K562 (cell line): ENCODE measurements around the gene ZBTB32. TPM values are rescaled to one million over a fixed set of nuclear protein-coding genes. Genes with fewer than 3 reads are reported as not detected.

Source experiments
- CBX1 ChIP-seq: sonication (generic); IDR thresholded peaks from 2 replicates; pipeline ENCODE4 v1.6.1; 2016; ENCODE audit warnings: antibody characterized with exemption, low read depth, mild to moderate bottlenecking
- CGGBP1 ChIP-seq: fragments of 250-450 bp; sonication (Bioruptor Pico); IDR thresholded peaks from 2 replicates; pipeline ENCODE4 v1.9.0; 2021; ENCODE audit warnings: mild to moderate bottlenecking
- DPF2 ChIP-seq: fragments of 450-650 bp; IDR thresholded peaks from 2 replicates; pipeline ENCODE4 v1.6.1; 2016
- GABPB2 ChIP-seq: fragments of 250-450 bp; sonication (Bioruptor Pico); conservative IDR thresholded peaks from 2 replicates; pipeline ENCODE4 v1.5.1; 2021; ENCODE audit warnings: mild to moderate bottlenecking
- HDAC2 ChIP-seq: fragments of 450-650 bp; IDR thresholded peaks from 2 replicates; pipeline ENCODE4 v1.6.1; 2016; ENCODE audit warnings: mild to moderate bottlenecking
- HMG20B ChIP-seq: fragments of 250-450 bp; sonication (Bioruptor Pico); IDR thresholded peaks from 2 replicates; pipeline ENCODE4 v1.5.0; 2021; ENCODE audit warnings: mild to moderate bottlenecking
- HNRNPH1 ChIP-seq: fragments of 200-400 bp; formaldehyde crosslinking; optimal IDR thresholded peaks from 2 replicates; pipeline ENCODE3; 2017; ENCODE audit warnings: low read depth, mild to moderate bottlenecking, low read length, moderate library complexity
- IFI16 ChIP-seq: fragments of 250-450 bp; sonication (Bioruptor Pico); IDR thresholded peaks from 2 replicates; pipeline ENCODE4 v2.1.2; 2022; ENCODE audit warnings: mild to moderate bottlenecking, inconsistent platforms
- KLF1 ChIP-seq: fragments of 450-650 bp; IDR thresholded peaks from 2 replicates; pipeline ENCODE4 v1.6.1; 2016; ENCODE audit warnings: missing genetic modification characterization, missing compliant biosample characterization
- KLF10 ChIP-seq: fragments of 250-450 bp; sonication (Bioruptor Pico); IDR thresholded peaks from 2 replicates; pipeline ENCODE4 v1.6.1; 2021; ENCODE audit warnings: matching md5 sums
- MAFK ChIP-seq: IDR thresholded peaks from 2 replicates; pipeline ENCODE4 v1.6.1; 2011; ENCODE audit warnings: low read length, improper control_type of control experiment
- MTA1 ChIP-seq: fragments of 450-650 bp; IDR thresholded peaks from 2 replicates; pipeline ENCODE4 v1.6.1; 2017; ENCODE audit warnings: borderline replicate concordance
- POLR3A ChIP-seq: IDR thresholded peaks from 2 replicates; pipeline ENCODE4 v1.6.1; 2011; ENCODE audit warnings: borderline replicate concordance, mild to moderate bottlenecking, moderate library complexity; ENCODE audit not compliant: insufficient read length, insufficient read depth; ENCODE audit errors: extremely low read depth
- STAG1 ChIP-seq: sonication (generic); formaldehyde crosslinking; IDR thresholded peaks from 2 replicates; pipeline ENCODE4 v1.5.0; 2020; ENCODE audit warnings: missing genetic modification reagents, borderline replicate concordance
- SUPT5H ChIP-seq: fragments of 450-650 bp; IDR thresholded peaks from 2 replicates; pipeline ENCODE4 v1.6.1; 2016
- TCF7L2 ChIP-seq: fragments of 150-350 bp; IDR thresholded peaks from 2 replicates; pipeline ENCODE4 v1.6.1; 2016; ENCODE audit warnings: low read depth, mild to moderate bottlenecking, low read length, moderate library complexity
- USF1 ChIP-seq: sonication (generic); formaldehyde crosslinking; IDR thresholded peaks from 2 replicates; pipeline ENCODE4 v1.9.0; 2022; ENCODE audit warnings: mild to moderate bottlenecking, missing genetic modification reagents
- ZNF280A ChIP-seq: fragments of 450-650 bp; IDR thresholded peaks from 2 replicates; pipeline ENCODE4 v1.6.1; 2018; ENCODE audit warnings: mild to moderate bottlenecking, low read depth; ENCODE audit not compliant: partially characterized antibody
- polyA plus RNA-seq, 8 experiments: library from polyadenylated mRNA; depleted of rRNA in 4 of 8; stranded (reverse) in 5 of 8; unstranded in 3 of 8; fragments of >200 nt; fragmentation: Nextera tagmentation in 2 of 8; fragmentation: Illumina TruSeq in 1 of 8; extraction: Ambion mirVana in 2 of 8; extraction: Trizol in 1 of 8; gene quantifications; 2 replicates each; pipeline versions ENCODE4 v1.2.1 to v1.2.3, GENCODE V29; 2011 to 2014; ENCODE audit warnings: inconsistent platforms in 1 of 8, missing spikeins in 1 of 8
- total RNA-seq, 7 experiments: library from RNA; depleted of rRNA in 6 of 7; stranded (reverse); fragments of >200 nt in 6 of 7; fragmentation: Illumina TruSeq in 2 of 7; extraction: Trizol in 2 of 7; gene quantifications; 2 replicates each; pipeline versions ENCODE4 v1.2.1 to v1.2.3, GENCODE V29; 2011 to 2021; ENCODE audit warnings: low replicate concordance in 1 of 7
- TF ChIP-seq, protein P1 (sequence below): sonication (generic); formaldehyde crosslinking; IDR thresholded peaks from 2 replicates; pipeline ENCODE4 v1.8.0; 2023; ENCODE audit warnings: mild to moderate bottlenecking, missing genetic modification reagents
- TF ChIP-seq, protein P2 (sequence below): sonication (generic); formaldehyde crosslinking; IDR thresholded peaks from 2 replicates; pipeline ENCODE4 v1.8.0; 2022; ENCODE audit warnings: mild to moderate bottlenecking, missing genetic modification reagents, borderline replicate concordance
- TF ChIP-seq, protein P3 (sequence below): fragments of 200-800 bp; sonication (Bioruptor generic); IDR thresholded peaks from 2 replicates; pipeline ENCODE4 v1.6.1; 2017; ENCODE audit warnings: missing genetic modification characterization, missing compliant biosample characterization

ZBTB32 gene
- total and polyA plus RNA-seq, 9 of the 15 experiments (the other 6 are each of a cell fraction or from before 2014, with no cell fraction given), result 0.20 TPM; not detected in 8

DNA sequence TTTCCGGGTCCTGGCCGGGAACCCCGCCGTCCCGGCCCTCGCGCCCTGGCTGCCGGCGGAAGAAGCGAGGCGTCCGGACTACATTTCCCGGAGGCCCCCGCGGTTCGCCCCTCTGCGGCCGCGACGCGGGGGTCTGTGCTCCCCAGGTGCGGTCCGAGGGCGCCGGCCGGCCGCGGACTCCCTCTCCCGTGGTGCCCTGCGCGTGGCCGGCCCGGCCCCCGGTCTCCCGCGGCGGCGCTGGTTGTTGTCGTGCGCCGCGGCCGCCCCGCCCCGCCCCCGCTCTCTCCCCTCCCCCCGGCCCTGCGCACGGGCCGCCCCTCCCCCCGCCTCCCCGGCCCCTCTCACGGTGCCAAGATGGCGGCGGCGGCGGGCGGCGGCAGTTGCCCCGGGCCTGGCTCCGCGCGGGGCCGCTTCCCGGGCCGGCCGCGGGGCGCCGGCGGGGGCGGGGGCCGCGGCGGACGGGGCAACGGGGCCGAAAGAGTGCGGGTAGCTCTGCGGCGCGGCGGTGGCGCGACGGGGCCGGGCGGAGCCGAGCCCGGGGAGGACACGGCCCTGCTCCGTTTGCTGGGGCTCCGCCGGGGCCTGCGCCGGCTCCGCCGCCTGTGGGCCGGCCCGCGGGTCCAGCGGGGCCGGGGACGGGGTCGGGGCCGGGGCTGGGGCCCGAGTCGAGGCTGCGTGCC is 13.4 kb downstream of the ZBTB32 start, which contains the start of gene KMT2B (continued):
- TF ChIP-seq, protein P1, sequence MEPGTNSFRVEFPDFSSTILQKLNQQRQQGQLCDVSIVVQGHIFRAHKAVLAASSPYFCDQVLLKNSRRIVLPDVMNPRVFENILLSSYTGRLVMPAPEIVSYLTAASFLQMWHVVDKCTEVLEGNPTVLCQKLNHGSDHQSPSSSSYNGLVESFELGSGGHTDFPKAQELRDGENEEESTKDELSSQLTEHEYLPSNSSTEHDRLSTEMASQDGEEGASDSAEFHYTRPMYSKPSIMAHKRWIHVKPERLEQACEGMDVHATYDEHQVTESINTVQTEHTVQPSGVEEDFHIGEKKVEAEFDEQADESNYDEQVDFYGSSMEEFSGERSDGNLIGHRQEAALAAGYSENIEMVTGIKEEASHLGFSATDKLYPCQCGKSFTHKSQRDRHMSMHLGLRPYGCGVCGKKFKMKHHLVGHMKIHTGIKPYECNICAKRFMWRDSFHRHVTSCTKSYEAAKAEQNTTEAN, result no peak
- TF ChIP-seq, protein P2, sequence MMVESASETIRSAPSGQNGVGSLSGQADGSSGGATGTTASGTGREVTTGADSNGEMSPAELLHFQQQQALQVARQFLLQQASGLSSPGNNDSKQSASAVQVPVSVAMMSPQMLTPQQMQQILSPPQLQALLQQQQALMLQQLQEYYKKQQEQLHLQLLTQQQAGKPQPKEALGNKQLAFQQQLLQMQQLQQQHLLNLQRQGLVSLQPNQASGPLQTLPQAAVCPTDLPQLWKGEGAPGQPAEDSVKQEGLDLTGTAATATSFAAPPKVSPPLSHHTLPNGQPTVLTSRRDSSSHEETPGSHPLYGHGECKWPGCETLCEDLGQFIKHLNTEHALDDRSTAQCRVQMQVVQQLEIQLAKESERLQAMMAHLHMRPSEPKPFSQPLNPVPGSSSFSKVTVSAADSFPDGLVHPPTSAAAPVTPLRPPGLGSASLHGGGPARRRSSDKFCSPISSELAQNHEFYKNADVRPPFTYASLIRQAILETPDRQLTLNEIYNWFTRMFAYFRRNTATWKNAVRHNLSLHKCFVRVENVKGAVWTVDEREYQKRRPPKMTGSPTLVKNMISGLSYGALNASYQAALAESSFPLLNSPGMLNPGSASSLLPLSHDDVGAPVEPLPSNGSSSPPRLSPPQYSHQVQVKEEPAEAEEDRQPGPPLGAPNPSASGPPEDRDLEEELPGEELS (CRISPR knock-in tag), result no peak
- TF ChIP-seq SUPT5H (no peak), IFI16 (no peak), TCF7L2 (no peak), KLF1 (tag) (no peak), HDAC2 (no peak), KLF10 (no peak), CGGBP1 (CRISPR knock-in tag) (no peak), MTA1 (0 out of 2 replicates have a peak, but pooled peaks have one; percentile 2), DPF2 (no peak), ZNF280A (no peak), CBX1 (no peak), HMG20B (CRISPR knock-in tag) (no peak), POLR3A (no peak), STAG1 (no peak), HNRNPH1 (no peak), USF1 (CRISPR knock-in tag) (no peak), GABPB2 (CRISPR knock-in tag) (no peak), MAFK (no peak)
- TF ChIP-seq, protein P3, sequence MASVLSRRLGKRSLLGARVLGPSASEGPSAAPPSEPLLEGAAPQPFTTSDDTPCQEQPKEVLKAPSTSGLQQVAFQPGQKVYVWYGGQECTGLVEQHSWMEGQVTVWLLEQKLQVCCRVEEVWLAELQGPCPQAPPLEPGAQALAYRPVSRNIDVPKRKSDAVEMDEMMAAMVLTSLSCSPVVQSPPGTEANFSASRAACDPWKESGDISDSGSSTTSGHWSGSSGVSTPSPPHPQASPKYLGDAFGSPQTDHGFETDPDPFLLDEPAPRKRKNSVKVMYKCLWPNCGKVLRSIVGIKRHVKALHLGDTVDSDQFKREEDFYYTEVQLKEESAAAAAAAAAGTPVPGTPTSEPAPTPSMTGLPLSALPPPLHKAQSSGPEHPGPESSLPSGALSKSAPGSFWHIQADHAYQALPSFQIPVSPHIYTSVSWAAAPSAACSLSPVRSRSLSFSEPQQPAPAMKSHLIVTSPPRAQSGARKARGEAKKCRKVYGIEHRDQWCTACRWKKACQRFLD (CRISPR knock-in tag), result peak; percentile 72; the same call in 1 of the 2 replicates
